ENCODE data around the gene PLXDC1. TPM values are rescaled to one million over a fixed set of nuclear protein-coding genes. Genes with fewer than 3 reads are reported as not detected.
"Not testable (repeated sequence)": the region's sequence is repeated elsewhere in the genome, so short reads cannot be mapped to it uniquely, and the experiment has no call there.

Gene PLXDC1
- total RNA-seq, 2 experiments from 2014 or later: 1.2 to 2.2 TPM

GRCh38 chr17:39069114-39069756, 82.2 kb downstream of the PLXDC1 start:
- ChIA-PET POLR2A (no interaction called here), CTCF (interaction anchor here (0.8 to 1.0 kb wide), 3 partner anchors 9 to 95 kb away, joined by 3 to 4 read pairs (median 3); no protein-coding TSS in a partner anchor)
- no peaks in the 10 kb centered on the region for H3K36me3 Mint-ChIP-seq
- DNase-seq: no peak
- intact Hi-C loops (cut with micrococcal nuclease): loop anchor here (1.0 kb wide), 1 partner anchor 84 kb away; no protein-coding TSS in a partner anchor
- no peak overlapping the region for H3K27ac Mint-ChIP-seq
- H3K4me1 Mint-ChIP-seq (ENCODE audit: low read depth): peaks cover 5% of the 10 kb centered on the region
- no peaks in the 10 kb centered on the region for H3K9me3 Mint-ChIP-seq
- no peaks in the 10 kb centered on the region for H3K27me3 Mint-ChIP-seq
- H3K4me3 Mint-ChIP-seq: no peak overlapping the region

GRCh38 chr17:39064819-39065218, 86.6 kb downstream of the PLXDC1 start:
- H3K27me3 Mint-ChIP-seq: no peaks in the 10 kb centered on the region
- CTCF ChIA-PET: interaction anchor here (1.2 kb wide), 1 partner anchor 110 kb away, joined by 5 read pairs; no protein-coding TSS in a partner anchor
- no peaks in the 10 kb centered on the region for H3K36me3 Mint-ChIP-seq
- POLR2A ChIA-PET: no interaction called here
- intact Hi-C loops (cut with micrococcal nuclease): no loop called here
- no peak overlapping the region for H3K27ac Mint-ChIP-seq
- no peak for DNase-seq
- no peak overlapping the region for H3K4me3 Mint-ChIP-seq
- no peaks in the 10 kb centered on the region for H3K4me1 Mint-ChIP-seq (ENCODE audit: low read depth)
- H3K9me3 Mint-ChIP-seq: no peaks in the 10 kb centered on the region

GRCh38 chr17:39064374-39064773, 87.1 kb downstream of the PLXDC1 start:
- Mint-ChIP-seq H3K36me3 (no peaks in the 10 kb centered on the region), H3K9me3 (no peaks in the 10 kb centered on the region), H3K4me3 (no peak overlapping the region), H3K4me1 (ENCODE audit: low read depth) (no peaks in the 10 kb centered on the region), H3K27me3 (no peaks in the 10 kb centered on the region), H3K27ac (no peak overlapping the region)
- CTCF ChIA-PET: interaction anchor here (1.2 to 1.8 kb wide), 2 partner anchors 100 to 110 kb away, joined by 5 to 6 read pairs; no protein-coding TSS in a partner anchor
- POLR2A ChIA-PET: no interaction called here
- DNase-seq: no peak
- intact Hi-C loops (cut with micrococcal nuclease): no loop called here

GRCh38 chr17:39063681-39064069, 87.8 kb downstream of the PLXDC1 start:
- Mint-ChIP-seq H3K27ac (no peak overlapping the region), H3K36me3 (no peaks in the 10 kb centered on the region), H3K27me3 (no peaks in the 10 kb centered on the region), H3K4me3 (no peak overlapping the region), H3K9me3 (no peaks in the 10 kb centered on the region), H3K4me1 (ENCODE audit: low read depth) (no peaks in the 10 kb centered on the region)
- DNase-seq: no peak
- POLR2A ChIA-PET: no interaction called here
- intact Hi-C loops (cut with micrococcal nuclease): no loop called here
- CTCF ChIA-PET: interaction anchor here (1.1 to 1.8 kb wide), 2 partner anchors 101 to 169 kb away, joined by 3 to 6 read pairs; no protein-coding TSS in a partner anchor

GRCh38 chr17:39062846-39063680, 88.4 kb downstream of the PLXDC1 start:
- no peaks in the 10 kb centered on the region for H3K36me3 Mint-ChIP-seq
- DNase-seq: no peak
- no peak overlapping the region for H3K4me3 Mint-ChIP-seq
- POLR2A ChIA-PET: no interaction called here
- intact Hi-C loops (cut with micrococcal nuclease): no loop called here
- CTCF ChIA-PET: interaction anchor here (1.1 to 1.8 kb wide), 2 partner anchors 102 to 170 kb away, joined by 3 to 6 read pairs; no protein-coding TSS in a partner anchor
- H3K4me1 Mint-ChIP-seq (ENCODE audit: low read depth): no peaks in the 10 kb centered on the region
- H3K27ac Mint-ChIP-seq: no peak overlapping the region
- H3K9me3 Mint-ChIP-seq: no peaks in the 10 kb centered on the region
- H3K27me3 Mint-ChIP-seq: no peaks in the 10 kb centered on the region

GRCh38 chr17:39058524-39058923, 92.9 kb downstream of the PLXDC1 start:
- Mint-ChIP-seq H3K9me3 (no peaks in the 10 kb centered on the region), H3K27ac (no peak overlapping the region), H3K27me3 (no peaks in the 10 kb centered on the region), H3K36me3 (no peaks in the 10 kb centered on the region), H3K4me3 (no peak overlapping the region), H3K4me1 (ENCODE audit: low read depth) (peaks cover 10% of the 10 kb centered on the region)
- DNase-seq: no peak
- CTCF ChIA-PET: interaction anchor here (0.9 to 3.0 kb wide), 2 partner anchors 75 to 95 kb away, joined by 5 to 11 read pairs; no protein-coding TSS in a partner anchor
- intact Hi-C loops (cut with micrococcal nuclease): loop anchor here (10.0 kb wide), 1 partner anchor 64 kb away; no protein-coding TSS in a partner anchor
- POLR2A ChIA-PET: no interaction called here

GRCh38 chr17:39057701-39058206, 93.7 kb downstream of the PLXDC1 start:
- POLR2A ChIA-PET: no interaction called here
- no peak overlapping the region for H3K27ac Mint-ChIP-seq
- no peaks in the 10 kb centered on the region for H3K27me3 Mint-ChIP-seq

GRCh38 chr17:39054111-39054645, 97.3 kb downstream of the PLXDC1 start:
- ChIA-PET CTCF (interaction anchor here (0.9 kb wide), 1 partner anchor 111 kb away, joined by 3 read pairs; no protein-coding TSS in a partner anchor), POLR2A (no interaction called here)
- intact Hi-C loops (cut with micrococcal nuclease): loop anchor here (10.0 kb wide), 1 partner anchor 59 kb away; no protein-coding TSS in a partner anchor
- no peak overlapping the region for H3K27ac Mint-ChIP-seq
- H3K27me3 Mint-ChIP-seq: no peaks in the 10 kb centered on the region
- DNase-seq: no peak
- H3K4me1 Mint-ChIP-seq (ENCODE audit: low read depth): peaks cover 10% of the 10 kb centered on the region
- no peaks in the 10 kb centered on the region for H3K36me3 Mint-ChIP-seq
- H3K4me3 Mint-ChIP-seq: no peak overlapping the region
- no peaks in the 10 kb centered on the region for H3K9me3 Mint-ChIP-seq

More at GRCh38 chr17:39057701-39058206, 93.7 kb downstream of the PLXDC1 start:
- CTCF ChIA-PET: interaction anchor here (1.6 to 3.0 kb wide), 2 partner anchors 95 to 107 kb away, joined by 6 to 11 read pairs; no protein-coding TSS in a partner anchor
- DNase-seq: no peak
- no peaks in the 10 kb centered on the region for H3K36me3 Mint-ChIP-seq
- peak overlapping the region; percentile 77 for H3K4me3 Mint-ChIP-seq
- H3K9me3 Mint-ChIP-seq: no peaks in the 10 kb centered on the region
- H3K4me1 Mint-ChIP-seq (ENCODE audit: low read depth): peaks cover 10% of the 10 kb centered on the region
- intact Hi-C loops (cut with micrococcal nuclease): loop anchor here (10.0 kb wide), 1 partner anchor 63 kb away; no protein-coding TSS in a partner anchor

GRCh38 chr17:39052423-39052822, 99.0 kb downstream of the PLXDC1 start:
- H3K27ac Mint-ChIP-seq; CTCF ChIA-PET; POLR2A ChIA-PET; H3K4me1 Mint-ChIP-seq (ENCODE audit: low read depth); DNase-seq; H3K27me3 Mint-ChIP-seq; H3K36me3 Mint-ChIP-seq; H3K9me3 Mint-ChIP-seq; H3K4me3 Mint-ChIP-seq: not testable (repeated sequence)
- intact Hi-C loops (cut with micrococcal nuclease): loop anchor here (10.0 kb wide), 1 partner anchor 58 kb away; no protein-coding TSS in a partner anchor

GRCh38 chr17:39051001-39051585, 100.3 kb downstream of the PLXDC1 start:
- intact Hi-C loops (cut with micrococcal nuclease): loop anchor here (10.0 kb wide), 1 partner anchor 56 kb away; no protein-coding TSS in a partner anchor
- POLR2A ChIA-PET: no interaction called here
- Mint-ChIP-seq H3K27me3 (no peaks in the 10 kb centered on the region), H3K4me1 (ENCODE audit: low read depth) (no peaks in the 10 kb centered on the region), H3K4me3 (no peak overlapping the region), H3K27ac (no peak overlapping the region), H3K36me3 (peaks cover 6% of the 10 kb centered on the region), H3K9me3 (peaks cover 19% of the 10 kb centered on the region)
- DNase-seq: no peak
- CTCF ChIA-PET: no interaction called here

GRCh38 chr17:39045948-39046679, 105.3 kb downstream of the PLXDC1 start:
- Mint-ChIP-seq H3K9me3 (peaks cover 26% of the 10 kb centered on the region), H3K27me3 (no peaks in the 10 kb centered on the region), H3K36me3 (peaks cover 6% of the 10 kb centered on the region), H3K4me1 (ENCODE audit: low read depth) (no peaks in the 10 kb centered on the region), H3K4me3 (no peak overlapping the region), H3K27ac (no peak overlapping the region)
- DNase-seq: no peak
- ChIA-PET POLR2A (no interaction called here), CTCF (interaction anchor here (0.8 to 2.4 kb wide), 3 partner anchors 63 to 119 kb away, joined by 4 to 6 read pairs (median 4); no protein-coding TSS in a partner anchor)
- intact Hi-C loops (cut with micrococcal nuclease): no loop called here
